ENCODE results near the gene ZDHHC4. TPM values are rescaled to one million over a fixed set of nuclear protein-coding genes. Genes with fewer than 3 reads are reported as not detected.
"Not testable (repeated sequence)": the region's sequence is repeated elsewhere in the genome, so short reads cannot be mapped to it uniquely, and the experiment has no call there.

The ZDHHC4 gene
- total RNA-seq, 1 donor from 2014 or later: 44.0 TPM

GRCh38 chr7:6634021-6634420, 56.8 kb downstream of the ZDHHC4 start:
- Mint-ChIP-seq H3K4me1 (ENCODE audit: unreplicated experiment) (peaks cover 20% of the 10 kb centered on the region), H3K4me3 (ENCODE audit: unreplicated experiment) (peak overlapping the region; percentile 52), H3K27me3 (ENCODE audit: unreplicated experiment) (peaks cover 2% of the 10 kb centered on the region), H3K27ac (ENCODE audit: unreplicated experiment) (peak overlapping the region; percentile 49), H3K9me3 (ENCODE audit: unreplicated experiment) (peaks cover under 1% of the 10 kb centered on the region), H3K36me3 (ENCODE audit: low read depth, unreplicated experiment) (peaks cover 12% of the 10 kb centered on the region)
- DNase-seq (ENCODE audit: low spot score): no peak
- no peak for TF ChIP-seq CTCF (IDR thresholded peaks at IDR 0.05; ENCODE audit: unreplicated experiment)

- H3K36me3 Mint-ChIP-seq (ENCODE audit: low read depth, unreplicated experiment): peaks cover 18% of the 10 kb centered on the region
- peak overlapping the region; percentile 25 for H3K4me3 Mint-ChIP-seq (ENCODE audit: unreplicated experiment)
- peak overlapping the region; percentile 63 for H3K27ac Mint-ChIP-seq (ENCODE audit: unreplicated experiment)
- not testable (repeated sequence) for H3K27me3 Mint-ChIP-seq (ENCODE audit: unreplicated experiment); H3K9me3 Mint-ChIP-seq (ENCODE audit: unreplicated experiment); DNase-seq (ENCODE audit: low spot score)
- H3K4me1 Mint-ChIP-seq (ENCODE audit: unreplicated experiment): peaks cover 27% of the 10 kb centered on the region
Observed at GRCh38 chr7:6634971-6635370, 57.7 kb downstream of the ZDHHC4 start.

GRCh38 chr7:6636741-6637543, 59.7 kb downstream of the ZDHHC4 start, which contains the start of gene ZNF316:
ZNF316 (plus strand) TSS chr7:6637318; CDS start chr7:6642410, 5,092 bp downstream.
- peak; percentile 48 for DNase-seq (ENCODE audit: low spot score)
- TF ChIP-seq CTCF (IDR thresholded peaks at IDR 0.05; ENCODE audit: unreplicated experiment): no peak
- H3K27me3 Mint-ChIP-seq (ENCODE audit: unreplicated experiment): peaks cover 10% of the 10 kb centered on the region
- peaks cover 29% of the 10 kb centered on the region for H3K36me3 Mint-ChIP-seq (ENCODE audit: low read depth, unreplicated experiment)
- peaks cover 40% of the 10 kb centered on the region for H3K4me1 Mint-ChIP-seq (ENCODE audit: unreplicated experiment)
- peak within 1 kb of the TSS; percentile 24 for H3K27ac Mint-ChIP-seq (ENCODE audit: unreplicated experiment)
- H3K4me3 Mint-ChIP-seq (ENCODE audit: unreplicated experiment): peak within 1 kb of the TSS; percentile 92
- H3K9me3 Mint-ChIP-seq (ENCODE audit: unreplicated experiment): peaks cover 3% of the 10 kb centered on the region

- DNase-seq (ENCODE audit: low spot score): peak; percentile 61
- peak; percentile 23 for TF ChIP-seq CTCF (IDR thresholded peaks at IDR 0.05; ENCODE audit: unreplicated experiment)
- Mint-ChIP-seq H3K27me3 (ENCODE audit: unreplicated experiment) (peaks cover 10% of the 10 kb centered on the region), H3K9me3 (ENCODE audit: unreplicated experiment) (peaks cover 3% of the 10 kb centered on the region), H3K36me3 (ENCODE audit: low read depth, unreplicated experiment) (peaks cover 29% of the 10 kb centered on the region), H3K4me1 (ENCODE audit: unreplicated experiment) (peaks cover 41% of the 10 kb centered on the region), H3K27ac (ENCODE audit: unreplicated experiment) (peak overlapping the region; percentile 24), H3K4me3 (ENCODE audit: unreplicated experiment) (peak overlapping the region; percentile 92)
Observed at GRCh38 chr7:6637544-6638229, 60.4 kb downstream of the ZDHHC4 start.

Other genes starting within 250 kb of the ZDHHC4 start
- gene FAM220A, start 228.5 kb upstream of the ZDHHC4 start, total RNA-seq (ENCODE audit: unreplicated experiment): 15.6 TPM
- gene RAC1, start 202.9 kb upstream of the ZDHHC4 start, total RNA-seq (ENCODE audit: unreplicated experiment): 307 TPM
- gene DAGLB, start 129.5 kb upstream of the ZDHHC4 start, total RNA-seq (ENCODE audit: unreplicated experiment): 27.2 TPM
- 105 TPM for gene KDELR2, start 93.3 kb upstream of the ZDHHC4 start, total RNA-seq (ENCODE audit: unreplicated experiment)
- 0.08 TPM for gene GRID2IP, start 26.0 kb upstream of the ZDHHC4 start, total RNA-seq (ENCODE audit: unreplicated experiment)
- 39.6 TPM for gene INTS15, start 12.6 kb downstream of the ZDHHC4 start, total RNA-seq (ENCODE audit: unreplicated experiment)
- gene ZNF853, start 38.2 kb downstream of the ZDHHC4 start, total RNA-seq (ENCODE audit: unreplicated experiment): 7.9 TPM
- 42.2 TPM for gene ZNF316, start 59.9 kb downstream of the ZDHHC4 start, total RNA-seq (ENCODE audit: unreplicated experiment)
- 30.8 TPM for gene ZNF12, start 129.5 kb downstream of the ZDHHC4 start, total RNA-seq (ENCODE audit: unreplicated experiment)
- 0.51 TPM for gene RSPH10B2, start 176.6 kb downstream of the ZDHHC4 start, total RNA-seq (ENCODE audit: unreplicated experiment)
- gene CCZ1B, start 248.8 kb downstream of the ZDHHC4 start, total RNA-seq (ENCODE audit: unreplicated experiment): 47.7 TPM